Activated T-helper 2 cell treated with anti-CD3 and anti-CD28 coated beads, Interferon-gamma antibody, Interleukin-2, Interleukin-4, amounts not matched to agents 10 μg/mL and 5 μg/mL and 100 μg/mL, durations not matched to agents 14 hours and 24 hours and 36 hours (primary cell): ENCODE measurements around the gene SBK2. TPM values are rescaled to one million over a fixed set of nuclear protein-coding genes. Genes with fewer than 3 reads are reported as not detected.
A peak's percentile ranks its signal among the peaks of the same experiment; 100 is the strongest.

Experiments used
- DNase-seq: peaks from one replicate; pipeline ENCODE4 v3.0.0; 2021; ENCODE audit warnings: low spot score
- H3K27ac Mint-ChIP-seq: one replicate; pipeline ENCODE4 v1.8.0; 2021; ENCODE audit warnings: mixed read lengths
- H3K27me3 Mint-ChIP-seq: one replicate; pipeline ENCODE4 v1.8.0; 2021; ENCODE audit warnings: low read depth, mixed read lengths
- H3K36me3 Mint-ChIP-seq: one replicate; pipeline ENCODE4 v1.8.0; 2021; ENCODE audit warnings: low read depth, mixed read lengths
- H3K4me1 Mint-ChIP-seq: one replicate; pipeline ENCODE4 v1.8.0; 2021; ENCODE audit warnings: low read depth, mixed read lengths
- H3K4me3 Mint-ChIP-seq: one replicate; pipeline ENCODE4 v1.8.0; 2021; ENCODE audit warnings: low read depth, mild to moderate bottlenecking, moderate library complexity, mixed read lengths
- H3K9me3 Mint-ChIP-seq: one replicate; pipeline ENCODE4 v1.8.0; 2021; ENCODE audit warnings: mixed read lengths
- intact Hi-C: fragments of 100-400 bp; cut with micrococcal nuclease; formaldehyde crosslinking; loops from one replicate; pipeline ENCODE4 v1.15.1; 2023
- total RNA-seq: library from RNA; stranded (reverse); gene quantifications from 2 replicates; pipeline ENCODE4 v1.2.3, GENCODE V29; 2022

The SBK2 gene
- total RNA-seq, 1 donor from 2014 or later = not detected

GRCh38 chr19:55525289-55526101, 11.4 kb downstream of the SBK2 start:
- DNase-seq = no peak
- no peak overlapping the region for H3K27ac Mint-ChIP-seq
- H3K4me3 Mint-ChIP-seq = no peak overlapping the region
- no peaks in the 10 kb centered on the region for H3K36me3 Mint-ChIP-seq
- no peaks in the 10 kb centered on the region for H3K27me3 Mint-ChIP-seq
- H3K4me1 Mint-ChIP-seq = no peaks in the 10 kb centered on the region
- no peaks in the 10 kb centered on the region for H3K9me3 Mint-ChIP-seq
- intact Hi-C loops = no loop called here

DNA sequence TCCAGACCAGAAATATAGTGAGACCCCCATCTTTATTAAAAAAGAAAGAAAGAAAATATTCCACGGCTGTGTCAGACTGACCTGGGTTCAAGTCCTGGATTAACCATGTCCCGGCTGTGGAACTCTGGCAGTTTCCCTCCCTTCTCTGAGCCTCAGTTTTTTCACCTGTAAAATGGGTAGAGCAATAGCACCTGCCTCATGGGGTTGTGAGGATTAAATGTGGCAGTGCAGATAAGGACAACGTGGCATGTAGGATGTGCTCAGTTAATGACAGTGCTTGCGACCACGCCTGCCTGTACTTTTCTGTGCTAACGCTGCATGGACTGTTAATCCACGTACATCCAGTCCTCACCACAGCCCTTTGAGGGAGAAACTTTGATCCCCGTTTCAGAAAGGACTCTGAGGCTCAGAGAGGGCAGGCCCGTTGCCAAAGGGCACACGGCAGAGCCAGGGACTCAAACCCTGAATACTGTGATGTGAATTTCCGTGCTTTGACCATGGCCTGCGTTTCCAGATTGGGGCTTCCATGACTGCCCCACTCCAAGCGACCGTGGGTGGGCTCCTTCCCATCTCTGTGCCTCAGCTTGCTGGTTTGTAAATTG, 16.1 kb downstream of the SBK2 start:
- H3K36me3 Mint-ChIP-seq = no peaks in the 10 kb centered on the region
- no peaks in the 10 kb centered on the region for H3K27me3 Mint-ChIP-seq
- H3K4me3 Mint-ChIP-seq = no peak overlapping the region
- intact Hi-C loops = no loop called here
- H3K4me1 Mint-ChIP-seq = peaks cover 2% of the 10 kb centered on the region
- no peaks in the 10 kb centered on the region for H3K9me3 Mint-ChIP-seq
- DNase-seq = no peak
- no peak overlapping the region for H3K27ac Mint-ChIP-seq

DNA sequence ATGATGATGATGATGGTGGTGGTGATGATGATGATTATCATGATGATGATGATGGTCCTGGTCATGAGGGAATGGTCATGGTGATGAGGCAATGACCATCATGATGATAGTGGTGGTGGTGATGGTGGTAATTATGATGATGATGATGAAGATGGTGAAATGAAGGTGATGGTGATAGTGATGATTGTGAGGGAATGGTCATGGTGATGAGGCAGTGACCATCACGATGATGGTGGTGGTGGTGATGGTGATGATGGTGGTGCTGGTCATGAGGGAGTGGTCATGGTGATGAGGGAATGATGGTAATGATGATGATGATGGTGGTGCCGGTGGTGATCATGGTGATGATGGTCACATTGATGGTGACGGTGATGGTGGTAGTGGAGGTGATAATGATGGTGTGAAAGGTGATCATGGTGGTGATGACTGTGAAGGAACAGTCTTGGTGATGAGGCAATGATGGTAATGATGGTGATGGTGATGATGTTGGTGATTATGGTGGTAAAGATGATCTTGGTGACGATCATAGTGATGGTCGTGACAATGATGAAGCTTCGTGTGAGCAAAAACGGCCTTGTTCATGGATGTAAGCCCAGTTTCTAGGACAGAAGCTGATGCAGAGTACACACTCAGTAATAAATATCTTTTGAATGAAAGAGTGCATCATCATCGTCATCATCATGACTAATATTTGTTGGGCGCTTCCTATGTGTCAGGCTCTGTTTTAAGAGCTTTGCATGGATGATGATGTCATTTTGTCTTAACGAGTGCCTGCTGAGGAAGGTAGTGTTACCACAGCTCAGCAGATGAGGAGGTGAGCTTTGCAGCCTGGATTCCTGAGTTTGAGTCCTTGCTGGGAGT, 17.3 kb downstream of the SBK2 start:
- intact Hi-C loops = no loop called here

GRCh38 chr19:55516878-55517620, 19.9 kb downstream of the SBK2 start:
- peak; percentile 86 for DNase-seq
- Mint-ChIP-seq H3K9me3 (no peaks in the 10 kb centered on the region), H3K36me3 (no peaks in the 10 kb centered on the region), H3K27me3 (peaks cover 3% of the 10 kb centered on the region), H3K4me3 (peak overlapping the region; percentile 67), H3K27ac (peak overlapping the region; percentile 59), H3K4me1 (peaks cover 2% of the 10 kb centered on the region)
- intact Hi-C loops = loop anchor here (1.0 kb wide), 2 partner anchors 89 to 114 kb away; no protein-coding TSS in a partner anchor

More for the DNA sequence above, 17.3 kb downstream of the SBK2 start:
- peaks cover 2% of the 10 kb centered on the region for H3K4me1 Mint-ChIP-seq
- H3K36me3 Mint-ChIP-seq = no peaks in the 10 kb centered on the region
- no peak overlapping the region for H3K4me3 Mint-ChIP-seq
- H3K9me3 Mint-ChIP-seq = no peaks in the 10 kb centered on the region
- no peak for DNase-seq
- H3K27me3 Mint-ChIP-seq = no peaks in the 10 kb centered on the region
- H3K27ac Mint-ChIP-seq = no peak overlapping the region

GRCh38 chr19:55508120-55508519, 28.8 kb downstream of the SBK2 start:
- no peak for DNase-seq
- intact Hi-C loops = no loop called here
- Mint-ChIP-seq H3K4me1 (peaks cover 6% of the 10 kb centered on the region), H3K36me3 (peaks cover 5% of the 10 kb centered on the region), H3K4me3 (no peak overlapping the region), H3K27me3 (peaks cover 9% of the 10 kb centered on the region), H3K9me3 (peaks cover 6% of the 10 kb centered on the region), H3K27ac (no peak overlapping the region)

- peaks cover 6% of the 10 kb centered on the region for H3K27me3 Mint-ChIP-seq
- peaks cover 6% of the 10 kb centered on the region for H3K36me3 Mint-ChIP-seq
- H3K4me3 Mint-ChIP-seq = no peak overlapping the region
- intact Hi-C loops = loop anchor here (5.0 kb wide), 1 partner anchor 363 kb away; no protein-coding TSS in a partner anchor
- peaks cover 15% of the 10 kb centered on the region for H3K4me1 Mint-ChIP-seq
- no peak for DNase-seq
- peaks cover 8% of the 10 kb centered on the region for H3K9me3 Mint-ChIP-seq
- H3K27ac Mint-ChIP-seq = no peak overlapping the region
Observed at GRCh38 chr19:55504981-55505380, 32.0 kb downstream of the SBK2 start.

- Mint-ChIP-seq H3K9me3 (peaks cover 8% of the 10 kb centered on the region), H3K27ac (no peak overlapping the region), H3K4me3 (peak overlapping the region; percentile 75), H3K27me3 (peaks cover 5% of the 10 kb centered on the region), H3K4me1 (peaks cover 15% of the 10 kb centered on the region), H3K36me3 (peaks cover 6% of the 10 kb centered on the region)
- intact Hi-C loops = loop anchor here (5.0 kb wide), 1 partner anchor 362 kb away; no protein-coding TSS in a partner anchor
- no peak for DNase-seq
Observed at GRCh38 chr19:55504252-55504603, 32.7 kb downstream of the SBK2 start.

DNA sequence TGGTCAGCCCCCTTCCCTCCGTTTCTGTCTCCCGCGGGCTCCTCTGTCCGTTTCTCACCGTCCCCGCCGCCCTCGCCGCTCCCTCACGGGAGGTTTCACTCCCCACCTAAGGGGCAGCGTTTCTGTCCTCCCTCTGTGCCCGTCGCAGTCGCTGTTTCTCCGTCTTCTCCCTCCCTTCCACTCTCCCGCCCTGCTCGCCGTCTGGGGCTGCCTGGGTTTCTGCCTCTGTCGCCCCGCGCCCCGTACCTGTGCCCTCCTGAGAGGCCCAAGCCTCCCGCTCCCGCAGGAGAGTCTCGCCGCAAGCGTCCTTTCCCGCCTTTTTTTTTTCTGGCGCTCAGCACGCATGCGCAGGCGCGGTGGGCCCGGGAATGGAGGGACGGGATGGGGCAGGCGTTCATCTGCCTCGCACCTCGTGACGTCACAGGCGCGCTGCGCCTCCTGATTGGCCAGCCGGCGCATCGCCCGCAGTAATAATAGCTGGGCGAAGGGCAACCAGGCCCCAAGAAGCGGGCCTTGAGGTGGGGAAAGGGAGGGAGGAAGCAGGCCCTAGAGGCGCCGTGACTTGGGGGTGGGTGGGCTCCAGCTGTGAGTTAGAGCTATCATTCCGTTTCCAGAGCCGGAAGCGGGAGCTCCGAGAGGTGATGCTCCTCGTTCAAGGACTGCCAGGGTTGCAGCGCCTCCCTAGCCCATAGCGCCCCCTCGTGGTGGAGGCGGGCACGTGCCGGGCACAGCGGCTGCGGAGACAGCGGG, 33.3 kb downstream of the SBK2 start:
- H3K36me3 Mint-ChIP-seq = peaks cover 6% of the 10 kb centered on the region
- intact Hi-C loops = loop anchor here (1.0 to 5.0 kb wide), 2 partner anchors 36 to 361 kb away; no protein-coding TSS in a partner anchor

DNA sequence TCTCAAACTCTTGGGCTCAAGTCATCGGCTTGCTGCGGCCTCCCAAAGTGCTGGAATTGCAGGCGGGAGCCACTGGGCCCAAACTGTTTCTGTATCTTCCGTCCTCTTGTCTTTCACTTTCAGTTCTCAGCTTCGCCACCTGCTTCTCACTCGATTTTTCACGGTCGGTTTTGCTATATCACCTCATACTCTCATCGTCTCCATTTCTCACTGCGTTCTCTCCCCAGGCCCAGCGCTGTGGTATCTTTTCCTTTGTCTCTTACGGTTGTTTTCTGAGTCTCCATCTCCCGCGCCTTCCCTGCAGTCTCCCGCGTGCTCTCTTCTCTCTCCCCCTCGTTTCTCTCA, 33.8 kb downstream of the SBK2 start:
- Mint-ChIP-seq H3K9me3 (peaks cover 8% of the 10 kb centered on the region), H3K27me3 (peaks cover 3% of the 10 kb centered on the region), H3K4me1 (peaks cover 15% of the 10 kb centered on the region), H3K36me3 (peaks cover 6% of the 10 kb centered on the region), H3K4me3 (peak overlapping the region; percentile 75), H3K27ac (peak overlapping the region; percentile 48)
- intact Hi-C loops = loop anchor here (1.0 to 5.0 kb wide), 2 partner anchors 36 to 361 kb away; no protein-coding TSS in a partner anchor
- no peak for DNase-seq

More for the DNA sequence above, 33.3 kb downstream of the SBK2 start:
- peak; percentile 90 for DNase-seq
- H3K4me1 Mint-ChIP-seq = peaks cover 15% of the 10 kb centered on the region
- peaks cover 3% of the 10 kb centered on the region for H3K27me3 Mint-ChIP-seq
- H3K9me3 Mint-ChIP-seq = peaks cover 8% of the 10 kb centered on the region
- H3K27ac Mint-ChIP-seq = peak overlapping the region; percentile 75
- H3K4me3 Mint-ChIP-seq = peak overlapping the region; percentile 75

GRCh38 chr19:55502197-55502952, 34.6 kb downstream of the SBK2 start:
- H3K9me3 Mint-ChIP-seq = peaks cover 8% of the 10 kb centered on the region
- H3K27ac Mint-ChIP-seq = peak overlapping the region; percentile 13
- peaks cover 15% of the 10 kb centered on the region for H3K4me1 Mint-ChIP-seq
- peaks cover 3% of the 10 kb centered on the region for H3K27me3 Mint-ChIP-seq
- peaks cover 6% of the 10 kb centered on the region for H3K36me3 Mint-ChIP-seq
- DNase-seq = no peak
- peak overlapping the region; percentile 2 for H3K4me3 Mint-ChIP-seq
- intact Hi-C loops = loop anchor here (5.0 kb wide), 1 partner anchor 360 kb away; no protein-coding TSS in a partner anchor

GRCh38 chr19:55500368-55500952, 36.5 kb downstream of the SBK2 start:
- H3K27ac Mint-ChIP-seq = no peak overlapping the region

More at GRCh38 chr19:55500368-55500952, 36.5 kb downstream of the SBK2 start:
- Mint-ChIP-seq H3K4me1 (peaks cover 15% of the 10 kb centered on the region), H3K36me3 (peaks cover 6% of the 10 kb centered on the region), H3K9me3 (peaks cover 8% of the 10 kb centered on the region), H3K4me3 (no peak overlapping the region), H3K27me3 (peaks cover 1% of the 10 kb centered on the region)
- intact Hi-C loops = loop anchor here (5.0 kb wide), 1 partner anchor 358 kb away; no protein-coding TSS in a partner anchor
- DNase-seq = no peak
